ENCODE data around the gene DCST1. TPM values are rescaled to one million over a fixed set of nuclear protein-coding genes. Genes with fewer than 3 reads are reported as not detected.

DCST1 gene
- total RNA-seq, 1 experiment from 2014 or later: 0.15 TPM

DNA sequence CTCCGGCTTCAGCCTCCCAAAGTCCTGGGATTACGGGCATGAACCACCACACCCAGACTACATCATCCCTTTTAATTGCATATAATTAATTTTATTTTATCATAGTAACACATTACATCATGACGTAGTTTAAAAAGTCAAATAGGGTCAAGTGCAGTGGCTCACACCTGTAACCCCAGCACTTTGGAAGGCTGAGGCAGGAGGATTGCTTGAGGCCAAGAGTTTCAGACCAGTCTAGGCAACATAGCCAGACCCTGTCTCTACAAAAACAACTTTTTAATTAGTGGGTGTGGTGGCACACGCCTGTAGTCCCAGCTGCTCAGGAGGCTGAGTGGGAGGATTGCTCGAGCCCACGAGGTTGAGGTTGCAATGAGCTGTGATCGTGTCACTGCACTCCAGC lies 65.7 kb downstream of the DCST1 start (continued):
- TF ChIP-seq, protein P1, sequence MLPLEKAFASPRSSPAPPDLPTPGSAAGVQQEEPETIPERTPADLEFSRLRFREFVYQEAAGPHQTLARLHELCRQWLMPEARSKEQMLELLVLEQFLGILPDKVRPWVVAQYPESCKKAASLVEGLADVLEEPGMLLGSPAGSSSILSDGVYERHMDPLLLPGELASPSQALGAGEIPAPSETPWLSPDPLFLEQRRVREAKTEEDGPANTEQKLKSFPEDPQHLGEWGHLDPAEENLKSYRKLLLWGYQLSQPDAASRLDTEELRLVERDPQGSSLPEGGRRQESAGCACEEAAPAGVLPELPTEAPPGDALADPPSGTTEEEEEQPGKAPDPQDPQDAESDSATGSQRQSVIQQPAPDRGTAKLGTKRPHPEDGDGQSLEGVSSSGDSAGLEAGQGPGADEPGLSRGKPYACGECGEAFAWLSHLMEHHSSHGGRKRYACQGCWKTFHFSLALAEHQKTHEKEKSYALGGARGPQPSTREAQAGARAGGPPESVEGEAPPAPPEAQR (CRISPR knock-in tag; IDR thresholded peaks at IDR 0.05): no peak
- TF ChIP-seq, protein P2, sequence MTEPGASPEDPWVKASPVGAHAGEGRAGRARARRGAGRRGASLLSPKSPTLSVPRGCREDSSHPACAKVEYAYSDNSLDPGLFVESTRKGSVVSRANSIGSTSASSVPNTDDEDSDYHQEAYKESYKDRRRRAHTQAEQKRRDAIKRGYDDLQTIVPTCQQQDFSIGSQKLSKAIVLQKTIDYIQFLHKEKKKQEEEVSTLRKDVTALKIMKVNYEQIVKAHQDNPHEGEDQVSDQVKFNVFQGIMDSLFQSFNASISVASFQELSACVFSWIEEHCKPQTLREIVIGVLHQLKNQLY (CRISPR knock-in tag; IDR thresholded peaks at IDR 0.05): no peak
- no peak for TF ChIP-seq EMX1 (CRISPR knock-in tag; IDR thresholded peaks at IDR 0.05)
- TF ChIP-seq, protein P3, sequence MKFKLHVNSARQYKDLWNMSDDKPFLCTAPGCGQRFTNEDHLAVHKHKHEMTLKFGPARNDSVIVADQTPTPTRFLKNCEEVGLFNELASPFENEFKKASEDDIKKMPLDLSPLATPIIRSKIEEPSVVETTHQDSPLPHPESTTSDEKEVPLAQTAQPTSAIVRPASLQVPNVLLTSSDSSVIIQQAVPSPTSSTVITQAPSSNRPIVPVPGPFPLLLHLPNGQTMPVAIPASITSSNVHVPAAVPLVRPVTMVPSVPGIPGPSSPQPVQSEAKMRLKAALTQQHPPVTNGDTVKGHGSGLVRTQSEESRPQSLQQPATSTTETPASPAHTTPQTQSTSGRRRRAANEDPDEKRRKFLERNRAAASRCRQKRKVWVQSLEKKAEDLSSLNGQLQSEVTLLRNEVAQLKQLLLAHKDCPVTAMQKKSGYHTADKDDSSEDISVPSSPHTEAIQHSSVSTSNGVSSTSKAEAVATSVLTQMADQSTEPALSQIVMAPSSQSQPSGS (CRISPR knock-in tag; IDR thresholded peaks at IDR 0.05; ENCODE audit: borderline replicate concordance, low read depth): no peak
- TF ChIP-seq ZBTB21 (CRISPR knock-in tag; IDR thresholded peaks at IDR 0.05; ENCODE audit: borderline replicate concordance): no peak

Other genes starting within 250 kb of the DCST1 start
- gene KCNN3, start 163.5 kb upstream of the DCST1 start, total RNA-seq (2021): 1.3 to 2.1 TPM (median 1.9 TPM) in 3 replicates
- 26.8 to 38.7 TPM (median 36.8 TPM) in 3 replicates for gene PMVK, start 97.1 kb upstream of the DCST1 start, total RNA-seq (2021)
- 26.5 to 30.7 TPM (median 28.4 TPM) in 3 replicates for gene PBXIP1, start 77.7 kb upstream of the DCST1 start, total RNA-seq (2021)
- 37.4 to 38.8 TPM (median 38.0 TPM) in 3 replicates for gene PYGO2, start 72.0 kb upstream of the DCST1 start, total RNA-seq (2021)
- 180 to 199 TPM (median 180 TPM) in 3 replicates for gene SHC1, start 63.1 kb upstream of the DCST1 start, total RNA-seq (2021)
- gene CKS1B, start 59.1 kb upstream of the DCST1 start, total RNA-seq (2021): 258 to 301 TPM (median 278 TPM) in 3 replicates
- gene FLAD1, start 50.5 kb upstream of the DCST1 start, total RNA-seq (2021): 71.1 to 88.3 TPM (median 71.2 TPM) in 3 replicates
- 0.48 to 1.2 TPM in 2 of 3 replicates, not detected in the other for gene LENEP, start 40.2 kb upstream of the DCST1 start, total RNA-seq (2021)
- 29.8 to 32.1 TPM (median 31.5 TPM) in 3 replicates for gene ZBTB7B, start 31.0 kb upstream of the DCST1 start, total RNA-seq (2021)
- gene DCST2, start within 50 bp of the DCST1 start, total RNA-seq (2021): 0.83 to 1.8 TPM (median 1.6 TPM) in 3 replicates
- 32.1 to 38.4 TPM (median 33.2 TPM) in 3 replicates for gene ADAM15, start 17.5 kb downstream of the DCST1 start, total RNA-seq (2021)
- 19.5 to 22.7 TPM (median 22.3 TPM) in 3 replicates for gene EFNA4, start 29.9 kb downstream of the DCST1 start, total RNA-seq (2021)
- 12.5 to 15.4 TPM (median 15.4 TPM) in 3 replicates for gene EFNA3, start 45.0 kb downstream of the DCST1 start, total RNA-seq (2021)
- gene EFNA1, start 94.1 kb downstream of the DCST1 start, total RNA-seq (2021): 6.0 to 7.3 TPM (median 6.5 TPM) in 3 replicates
- 39.0 to 47.8 TPM (median 46.0 TPM) in 3 replicates for gene SLC50A1, start 102.0 kb downstream of the DCST1 start, total RNA-seq (2021)
- gene DPM3, start 106.7 kb downstream of the DCST1 start, total RNA-seq (2021): 70.6 to 79.8 TPM (median 73.5 TPM) in 3 replicates
- 104 to 161 TPM (median 147 TPM) in 3 replicates for gene KRTCAP2, start 139.5 kb downstream of the DCST1 start, total RNA-seq (2021)
- 20.3 to 22.1 TPM (median 21.4 TPM) in 3 replicates for gene TRIM46, start 140.0 kb downstream of the DCST1 start, total RNA-seq (2021)
- gene THBS3, start 174.1 kb downstream of the DCST1 start, total RNA-seq (2021): 4.0 to 5.3 TPM (median 5.3 TPM) in 3 replicates
- 57.5 to 62.8 TPM (median 60.4 TPM) in 3 replicates for gene MTX1, start 174.9 kb downstream of the DCST1 start, total RNA-seq (2021)
- 65.3 to 67.8 TPM (median 66.6 TPM) in 3 replicates for gene ENTREP3, start 221.7 kb downstream of the DCST1 start, total RNA-seq (2021)
- 50.0 to 58.8 TPM (median 52.2 TPM) in 3 replicates for gene SCAMP3, start 228.5 kb downstream of the DCST1 start, total RNA-seq (2021)
- 68.2 to 74.9 TPM (median 74.4 TPM) in 3 replicates for gene CLK2, start 239.7 kb downstream of the DCST1 start, total RNA-seq (2021)
- 5.9 to 7.3 TPM (median 6.3 TPM) in 3 replicates for gene HCN3, start 243.6 kb downstream of the DCST1 start, total RNA-seq (2021)